Subcutaneous adipose tissue (tissue), 4 donors: ENCODE measurements around the gene MIA2. TPM values are rescaled to one million over a fixed set of nuclear protein-coding genes. Genes with fewer than 3 reads are reported as not detected.

ENCODE experiments used
- CTCF ChIP-seq: fragments of 450-650 bp; IDR thresholded peaks from one replicate; pipeline ENCODE4 v1.5.1; 2016; ENCODE audit warnings: low read depth, mild to moderate bottlenecking, control low read depth, antibody characterized with exemption, moderate library complexity
- total RNA-seq, 4 donors: library from RNA; depleted of rRNA; stranded (reverse); fragments of >200 nt; gene quantifications; one replicate each; pipeline ENCODE4 v1.1.0, GENCODE V29; 2016

MIA2 gene
- total RNA-seq, 4 donors from 2014 or later = 17.6 to 23.3 (median 19.0) TPM

- no peak for TF ChIP-seq CTCF
These were observed 41.7 kb downstream of the MIA2 start for GRCh38 chr14:39275395-39275794.

- TF ChIP-seq CTCF = no peak
These were observed 42.3 kb downstream of the MIA2 start for GRCh38 chr14:39276005-39276404.

GRCh38 chr14:39276579-39277114 lies 42.9 kb downstream of the MIA2 start:
- TF ChIP-seq CTCF = no peak

GRCh38 chr14:39279515-39279914 lies 45.8 kb downstream of the MIA2 start:
- no peak for TF ChIP-seq CTCF

GRCh38 chr14:39289523-39289922 lies 55.8 kb downstream of the MIA2 start:
- TF ChIP-seq CTCF = no peak

- TF ChIP-seq CTCF = no peak
These were observed 58.0 kb downstream of the MIA2 start for GRCh38 chr14:39291701-39292100.

- no peak for TF ChIP-seq CTCF
These were observed 59.9 kb downstream of the MIA2 start for GRCh38 chr14:39293629-39294028.
